Ovary (tissue), 9 donors: ENCODE data around the gene CCNK. TPM values are rescaled to one million over a fixed set of nuclear protein-coding genes. Genes with fewer than 3 reads are reported as not detected.

Experiments
- DNase-seq, 5 donors: peaks; one replicate each; pipeline ENCODE4 v3.0.0-alpha.2; 2019 to 2020
- H3K27ac ChIP-seq, 2 donors: fragments of 200-600 bp; one replicate each; pipeline versions ENCODE4 v1.5.1 to v1.8.0; 2019 to 2022
- H3K27me3 ChIP-seq: fragments of 200-600 bp; one replicate; pipeline ENCODE4 v1.8.0; 2022
- H3K36me3 ChIP-seq: fragments of 200-600 bp; sonication (generic); one replicate; pipeline ENCODE4 v1.5.1; 2019
- H3K4me1 ChIP-seq: one replicate; pipeline ENCODE4 v1.8.1; 2013; ENCODE audit warnings: mild to moderate bottlenecking, moderate library complexity; ENCODE audit not compliant: insufficient read depth
- H3K4me3 ChIP-seq: fragments of 200-600 bp; sonication (generic); one replicate; pipeline ENCODE4 v1.5.1; 2017
- H3K9me3 ChIP-seq, 2 donors: fragments of 200-600 bp in 1 of 2; sonication (generic) in 1 of 2; one replicate each; pipeline versions ENCODE4 v1.5.1 to v1.8.1; 2013 to 2019; ENCODE audit warnings: mild to moderate bottlenecking in 1 of 2, moderate library complexity in 1 of 2
- EP300 ChIP-seq: sonication (generic); formaldehyde crosslinking; IDR thresholded peaks from one replicate; pipeline ENCODE4 v1.6.1; 2017; ENCODE audit warnings: antibody characterized with exemption
- POLR2A ChIP-seq: fragments of 450-650 bp; IDR thresholded peaks from one replicate; pipeline ENCODE4 v1.6.1; 2017; ENCODE audit warnings: antibody characterized with exemption, mild to moderate bottlenecking, moderate library complexity
- WGBS, 3 donors: extraction: QIAGEN DNeasy Blood & Tissue Kit in 1 of 3; methylation state at CpG; one replicate each; pipeline versions ENCODE4 v1.1.5 to v1.1.7; 2013 to 2017; 5-methylcytosine and 5-hydroxymethylcytosine counted together
- intact Hi-C, 4 donors: fragments of 100-400 bp; cut with DNase I; formaldehyde crosslinking; loops; one replicate each; pipeline versions ENCODE4 v1.11.0 to v1.15.1; 2022 to 2023
- polyA plus RNA-seq, 2 donors: library from polyadenylated mRNA; stranded (reverse); fragments of 200-250 nt in 1 of 2; fragments of 350-450 nt in 1 of 2; fragmentation: Illumina TruSeq in 1 of 2; extraction: RNeasy Lipid Tissue Mini Kit (QIAGEN cat#74804) in 1 of 2; gene quantifications; one replicate each; pipeline ENCODE4 v1.2.3, GENCODE V29; 2013 to 2014
- total RNA-seq, 7 donors: library from RNA; depleted of rRNA in 2 of 7; stranded (reverse); fragments of >200 nt in 2 of 7; fragmentation: NEBNext Ultra II Directional in 3 of 7; extraction: Animal tissue kit (Norgen Biotek cat#: 25700) in 3 of 7; gene quantifications; one replicate each; pipeline versions ENCODE4 v1.1.0 to v1.2.4, GENCODE V29; 2016 to 2023
- TF ChIP-seq, protein P1 (sequence below), 3 donors: fragments of 450-650 bp in 2 of 3; fragments of 200-600 bp in 1 of 3; IDR thresholded peaks; one replicate each; pipeline versions ENCODE4 v1.5.1 to v1.8.0; 2016 to 2022; ENCODE audit warnings: antibody characterized with exemption in 3 of 3, mild to moderate bottlenecking in 1 of 3
- donor health status: DM: no; HTN: no; CAD: no; lungs with moderate emphysema.
- donor health status: DM: no; HTN: no; CAD: no.
- donor health status: Bipolar disorder and iron deficiency.
- donor health status: DM: yes; HTN: yes; CAD: no.
- donor health status: DM: no; HTN: no; CAD: no.
- donor health status: DM: yes; HTN: yes; CAD: no.

Gene CCNK
- total and polyA plus RNA-seq, 9 donors = 17.3 to 60.0 (median 46.8) TPM

- no peaks in the 10 kb centered on the region for H3K36me3 ChIP-seq
- intact Hi-C loops = no loop called here
- H3K27me3 ChIP-seq = no peaks in the 10 kb centered on the region
- H3K9me3 ChIP-seq = no peaks in the 10 kb centered on the region
- TF ChIP-seq POLR2A (no peak), EP300 (no peak)
- TF ChIP-seq, protein P1, sequence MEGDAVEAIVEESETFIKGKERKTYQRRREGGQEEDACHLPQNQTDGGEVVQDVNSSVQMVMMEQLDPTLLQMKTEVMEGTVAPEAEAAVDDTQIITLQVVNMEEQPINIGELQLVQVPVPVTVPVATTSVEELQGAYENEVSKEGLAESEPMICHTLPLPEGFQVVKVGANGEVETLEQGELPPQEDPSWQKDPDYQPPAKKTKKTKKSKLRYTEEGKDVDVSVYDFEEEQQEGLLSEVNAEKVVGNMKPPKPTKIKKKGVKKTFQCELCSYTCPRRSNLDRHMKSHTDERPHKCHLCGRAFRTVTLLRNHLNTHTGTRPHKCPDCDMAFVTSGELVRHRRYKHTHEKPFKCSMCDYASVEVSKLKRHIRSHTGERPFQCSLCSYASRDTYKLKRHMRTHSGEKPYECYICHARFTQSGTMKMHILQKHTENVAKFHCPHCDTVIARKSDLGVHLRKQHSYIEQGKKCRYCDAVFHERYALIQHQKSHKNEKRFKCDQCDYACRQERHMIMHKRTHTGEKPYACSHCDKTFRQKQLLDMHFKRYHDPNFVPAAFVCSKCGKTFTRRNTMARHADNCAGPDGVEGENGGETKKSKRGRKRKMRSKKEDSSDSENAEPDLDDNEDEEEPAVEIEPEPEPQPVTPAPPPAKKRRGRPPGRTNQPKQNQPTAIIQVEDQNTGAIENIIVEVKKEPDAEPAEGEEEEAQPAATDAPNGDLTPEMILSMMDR (IDR thresholded peaks at IDR 0.05) = no peak
- no peaks in the 10 kb centered on the region for H3K4me1 ChIP-seq
- no peak overlapping the region for H3K4me3 ChIP-seq
- no peak overlapping the region for H3K27ac ChIP-seq
- no peak for DNase-seq
- 95 to 96% (median 95%) methylated on average over 24 of the region's 24 CpGs for WGBS, 3 donors
Measured at GRCh38 chr14:99535908-99536778, 54.9 kb downstream of the CCNK start.

- 50 to 63% (median 52%) methylated on average over 4 to 6 of the region's 6 CpGs for WGBS, 3 donors
- peak; percentile 56 to 79 (median 63) for DNase-seq
Measured at GRCh38 chr14:99537399-99537798, 56.2 kb downstream of the CCNK start.

GRCh38 chr14:99538275-99538674, 57.1 kb downstream of the CCNK start:
- peak in 1 of 5 donors; percentile 32 for DNase-seq
- no peak overlapping the region for H3K4me3 ChIP-seq
- intact Hi-C loops = no loop called here
- no peaks in the 10 kb centered on the region for H3K9me3 ChIP-seq
- TF ChIP-seq EP300 (no peak), POLR2A (no peak)
- TF ChIP-seq, protein P1 (IDR thresholded peaks at IDR 0.05) = no peak
- no peaks in the 10 kb centered on the region for H3K4me1 ChIP-seq
- no peaks in the 10 kb centered on the region for H3K36me3 ChIP-seq
- H3K27ac ChIP-seq = no peak overlapping the region
- no peaks in the 10 kb centered on the region for H3K27me3 ChIP-seq
- WGBS, 3 donors = 62 to 72% (median 71%) methylated on average over 8 to 9 of the region's 9 CpGs

More at GRCh38 chr14:99537399-99537798, 56.2 kb downstream of the CCNK start:
- no peaks in the 10 kb centered on the region for H3K4me1 ChIP-seq
- no peak overlapping the region for H3K4me3 ChIP-seq
- TF ChIP-seq POLR2A (no peak), EP300 (no peak)
- TF ChIP-seq, protein P1 (IDR thresholded peaks at IDR 0.05) = no peak
- H3K36me3 ChIP-seq = no peaks in the 10 kb centered on the region
- H3K27ac ChIP-seq = no peak overlapping the region
- H3K9me3 ChIP-seq = no peaks in the 10 kb centered on the region
- H3K27me3 ChIP-seq = no peaks in the 10 kb centered on the region
- intact Hi-C loops = no loop called here

GRCh38 chr14:99538733-99539132, 57.5 kb downstream of the CCNK start:
- intact Hi-C loops = no loop called here
- Histone ChIP-seq H3K9me3 (no peaks in the 10 kb centered on the region), H3K4me3 (no peak overlapping the region), H3K27ac (no peak overlapping the region), H3K4me1 (no peaks in the 10 kb centered on the region), H3K27me3 (no peaks in the 10 kb centered on the region), H3K36me3 (no peaks in the 10 kb centered on the region)
- no peak for DNase-seq
- WGBS, 3 donors = 55 to 84% (median 74%) methylated on average over 5 of the region's 5 CpGs
- TF ChIP-seq EP300 = no peak
- no peak for TF ChIP-seq POLR2A
- TF ChIP-seq, protein P1 (IDR thresholded peaks at IDR 0.05) = no peak
